ENCODE measurements around the gene PDGFRB. TPM values are rescaled to one million over a fixed set of nuclear protein-coding genes. Genes with fewer than 3 reads are reported as not detected.
A peak's percentile ranks its signal among the peaks of the same experiment; 100 is the strongest.

PDGFRB gene
- polyA plus RNA-seq, 1 experiment = 276 TPM

DNA sequence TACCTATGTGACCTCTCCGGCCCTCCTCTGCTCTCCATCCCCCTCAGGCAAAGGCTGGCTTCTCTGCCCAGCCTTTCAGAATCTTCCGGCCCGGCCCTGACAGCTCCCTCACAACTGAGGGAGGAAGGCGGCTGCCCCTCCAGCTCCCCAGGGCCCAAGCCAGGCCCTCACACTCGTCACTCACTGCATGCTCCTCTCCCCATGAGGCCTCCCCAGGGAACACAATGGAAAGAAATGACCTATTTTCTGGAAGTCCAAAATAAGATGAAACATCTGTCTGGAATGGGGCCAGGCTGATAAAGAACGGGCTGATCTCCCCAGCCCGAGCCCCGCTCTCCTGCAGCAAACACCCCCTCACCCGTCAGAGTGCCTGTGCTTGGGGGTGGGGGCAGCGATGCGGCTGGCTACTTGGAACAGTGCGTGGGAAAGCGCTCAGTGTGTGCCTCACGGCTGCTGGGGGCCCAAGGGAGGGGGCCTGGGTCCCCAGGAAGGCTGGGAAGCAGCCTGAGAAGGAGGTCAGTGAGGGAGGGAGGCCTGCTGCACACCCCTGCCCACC, 11.3 kb downstream of the PDGFRB start:
- ChIA-PET POLR2A (interaction anchor here (1.4 to 1.5 kb wide), 2 partner anchors 9 to 12 kb away, joined by 3 to 8 read pairs; partner anchors contain the start of gene PDGFRB), CTCF (interaction anchor here (1.0 to 2.1 kb wide), 2 partner anchors 9 to 14 kb away, joined by 5 to 9 read pairs; no protein-coding TSS in a partner anchor)
- Histone ChIP-seq H3K4me3 (ENCODE audit: low read depth, low read length) (peak overlapping the region; percentile 8; the same call in 1 of the 2 replicates), H3K27me3 (ENCODE audit: control insufficient read depth, insufficient read depth, low read length) (no peaks in the 10 kb centered on the region), H3K36me3 (ENCODE audit: control insufficient read depth, insufficient read depth, low read length) (peaks cover 13% of the 10 kb centered on the region)
- no peak for TF ChIP-seq CTCF (IDR thresholded peaks at IDR 0.05; ENCODE audit: insufficient read depth, low read depth, low read length)
- DNase-seq (ENCODE audit: low read depth) = no peak

DNA sequence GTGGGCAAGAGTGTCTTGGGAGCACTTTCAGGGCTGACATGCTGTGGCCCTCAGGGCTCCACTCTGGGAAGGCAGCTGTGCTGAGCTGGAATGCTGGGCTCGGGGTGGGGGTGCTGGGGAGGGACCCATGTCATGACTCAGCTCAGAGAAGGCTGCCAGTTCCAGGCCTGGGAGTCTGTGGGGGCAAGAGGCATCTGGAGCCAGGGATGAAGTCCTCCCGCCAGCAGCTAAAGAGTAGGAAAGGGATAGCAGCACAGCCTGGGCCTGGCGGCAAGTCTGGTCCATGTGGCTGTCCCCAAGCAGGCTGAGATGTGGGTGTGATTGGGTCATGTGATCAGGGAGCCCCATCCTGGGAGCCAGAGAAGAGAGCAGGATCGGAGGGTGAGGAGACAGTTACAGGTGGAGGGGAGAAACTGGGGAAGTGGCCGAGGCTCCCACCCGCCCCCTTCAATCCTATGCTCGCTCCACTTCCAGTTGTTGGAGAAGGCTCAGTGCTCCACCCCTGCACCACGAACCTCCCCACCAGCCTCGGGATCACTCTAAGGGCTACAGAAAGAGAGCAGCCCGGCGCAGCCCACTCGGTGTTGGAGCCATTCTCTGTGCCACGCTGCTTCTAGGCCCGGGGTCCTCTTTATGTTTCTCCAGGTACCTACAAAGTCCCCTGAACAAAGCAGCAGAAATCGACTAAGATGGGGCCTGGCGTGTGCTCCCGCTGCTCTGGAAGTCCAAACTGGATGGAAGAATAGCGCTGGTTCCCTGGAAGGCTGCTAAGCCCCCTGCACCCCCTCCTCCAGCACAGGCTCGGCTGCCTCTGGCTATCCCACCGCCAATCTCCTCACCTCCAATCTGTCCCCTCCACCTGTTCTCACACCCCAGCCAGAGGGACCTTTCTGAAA, 12.0 kb downstream of the PDGFRB start:
- no peak for TF ChIP-seq CTCF (IDR thresholded peaks at IDR 0.05; ENCODE audit: insufficient read depth, low read depth, low read length)
- peak; percentile 81 for DNase-seq (ENCODE audit: low read depth)
- Histone ChIP-seq H3K27me3 (ENCODE audit: control insufficient read depth, insufficient read depth, low read length) (no peaks in the 10 kb centered on the region), H3K4me3 (ENCODE audit: low read depth, low read length) (peak overlapping the region; percentile 7; the same call in 1 of the 2 replicates), H3K36me3 (ENCODE audit: control insufficient read depth, insufficient read depth, low read length) (peaks cover 12% of the 10 kb centered on the region)
- ChIA-PET CTCF (interaction anchor here (1.0 to 2.1 kb wide), 2 partner anchors 10 to 12 kb away, joined by 3 to 9 read pairs; partner anchors contain the start of gene PDGFRB), POLR2A (interaction anchor here (0.5 to 1.5 kb wide), 8 partner anchors 9 to 411 kb away, joined by 3 to 8 read pairs (median 3); partner anchors contain the start of gene PDGFRB)

GRCh38 chr5:150142959-150143349, 12.7 kb downstream of the PDGFRB start:
- no peaks in the 10 kb centered on the region for H3K27me3 ChIP-seq (ENCODE audit: control insufficient read depth, insufficient read depth, low read length)
- ChIA-PET POLR2A (interaction anchor here (0.5 to 1.5 kb wide), 8 partner anchors 9 to 411 kb away, joined by 3 to 8 read pairs (median 3); partner anchors contain the start of gene PDGFRB), CTCF (interaction anchor here (1.0 to 2.1 kb wide), 2 partner anchors 11 to 13 kb away, joined by 3 to 9 read pairs; partner anchors contain the start of gene PDGFRB)
- DNase-seq (ENCODE audit: low read depth) = peak; percentile 90
- TF ChIP-seq CTCF (IDR thresholded peaks at IDR 0.05; ENCODE audit: insufficient read depth, low read depth, low read length) = no peak
- H3K36me3 ChIP-seq (ENCODE audit: control insufficient read depth, insufficient read depth, low read length) = peaks cover 9% of the 10 kb centered on the region
- no peak overlapping the region for H3K4me3 ChIP-seq (ENCODE audit: low read depth, low read length)

GRCh38 chr5:150142185-150142958, 13.3 kb downstream of the PDGFRB start:
- H3K36me3 ChIP-seq (ENCODE audit: control insufficient read depth, insufficient read depth, low read length) = peaks cover 7% of the 10 kb centered on the region
- no peak for DNase-seq (ENCODE audit: low read depth)
- CTCF ChIA-PET = interaction anchor here (0.8 to 2.1 kb wide), 3 partner anchors 11 to 161 kb away, joined by 3 to 9 read pairs (median 3); partner anchors contain the start of genes ARSI and PDGFRB
- no peaks in the 10 kb centered on the region for H3K27me3 ChIP-seq (ENCODE audit: control insufficient read depth, insufficient read depth, low read length)
- TF ChIP-seq CTCF (IDR thresholded peaks at IDR 0.05; ENCODE audit: insufficient read depth, low read depth, low read length) = no peak
- no peak overlapping the region for H3K4me3 ChIP-seq (ENCODE audit: low read depth, low read length)
- POLR2A ChIA-PET = interaction anchor here (0.7 to 0.8 kb wide), 3 partner anchors 8 to 38 kb away, joined by 3 to 6 read pairs (median 4); no protein-coding TSS in a partner anchor

Measured in BJ (cell line).